GM10847 (cell line): ENCODE results near the gene ALCAM.
A peak's percentile ranks its signal among the peaks of the same experiment; 100 is the strongest.

Experiments
- POLR2A ChIP-seq: IDR thresholded peaks from 2 replicates; pipeline ENCODE4 v1.6.1; 2011; ENCODE audit not compliant: insufficient read length; ENCODE audit errors: extremely low read depth

ALCAM gene

GRCh38 chr3:105366326-105367062, at the start of gene ALCAM:
TSS of gene ALCAM (plus strand) at chr3:105366909.
- TF ChIP-seq POLR2A = peak; percentile 53

DNA sequence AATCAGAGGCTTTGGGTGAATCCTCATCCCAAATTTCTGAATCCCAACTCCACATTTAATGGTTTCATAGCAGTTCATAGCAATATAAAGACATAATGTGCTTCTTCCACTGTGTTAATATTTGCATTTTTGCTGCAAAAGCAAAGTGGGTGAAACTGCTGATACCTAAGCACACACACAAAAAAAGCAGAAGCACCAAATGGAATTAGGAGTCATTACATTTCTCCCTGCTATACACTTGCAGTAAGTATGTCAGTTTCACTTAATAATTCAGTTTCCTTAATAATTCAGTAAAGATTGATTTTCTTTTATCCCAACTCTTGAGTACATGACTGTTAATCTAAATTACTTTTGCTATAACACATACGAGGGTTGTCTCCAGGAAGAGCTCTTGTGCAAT, 48.9 kb upstream of the ALCAM start:
- no peak for TF ChIP-seq POLR2A

DNA sequence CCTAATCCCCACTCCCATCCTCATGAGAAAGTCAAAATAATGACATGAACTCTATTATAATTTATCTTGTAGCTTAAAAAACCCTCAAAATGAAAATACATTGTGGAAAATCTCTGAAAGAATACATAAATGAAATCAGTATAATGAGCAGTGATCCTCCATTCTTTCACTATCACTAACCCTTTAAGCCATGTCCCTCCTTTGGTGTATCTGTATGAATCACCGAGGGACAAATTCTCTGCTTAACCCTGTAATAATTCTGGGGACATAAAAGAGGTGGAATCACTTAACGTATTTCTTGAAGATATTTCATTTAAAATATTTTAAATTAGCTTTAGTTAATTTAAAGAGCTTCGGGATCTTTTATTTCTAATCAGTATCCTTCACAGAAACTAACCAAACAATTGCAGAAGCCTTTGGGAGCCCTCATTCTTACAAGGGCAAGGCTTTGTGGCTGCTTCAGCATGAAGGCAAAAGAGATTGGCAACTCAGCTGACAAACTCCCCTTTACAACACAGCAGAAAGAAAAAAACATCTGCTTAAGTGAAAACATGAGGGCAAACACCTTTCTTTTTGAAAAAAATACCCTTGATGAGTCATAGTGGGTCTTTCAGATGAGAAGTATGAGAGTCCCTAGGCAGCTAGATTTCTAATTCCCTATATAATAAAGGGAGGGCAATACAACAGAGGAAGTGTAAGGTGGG, 44.0 kb upstream of the ALCAM start:
- no peak for TF ChIP-seq POLR2A

GRCh38 chr3:105323274-105323599, 43.5 kb upstream of the ALCAM start:
- no peak for TF ChIP-seq POLR2A

- TF ChIP-seq POLR2A = no peak
Measured at GRCh38 chr3:105324951-105325350, 41.8 kb upstream of the ALCAM start.

DNA sequence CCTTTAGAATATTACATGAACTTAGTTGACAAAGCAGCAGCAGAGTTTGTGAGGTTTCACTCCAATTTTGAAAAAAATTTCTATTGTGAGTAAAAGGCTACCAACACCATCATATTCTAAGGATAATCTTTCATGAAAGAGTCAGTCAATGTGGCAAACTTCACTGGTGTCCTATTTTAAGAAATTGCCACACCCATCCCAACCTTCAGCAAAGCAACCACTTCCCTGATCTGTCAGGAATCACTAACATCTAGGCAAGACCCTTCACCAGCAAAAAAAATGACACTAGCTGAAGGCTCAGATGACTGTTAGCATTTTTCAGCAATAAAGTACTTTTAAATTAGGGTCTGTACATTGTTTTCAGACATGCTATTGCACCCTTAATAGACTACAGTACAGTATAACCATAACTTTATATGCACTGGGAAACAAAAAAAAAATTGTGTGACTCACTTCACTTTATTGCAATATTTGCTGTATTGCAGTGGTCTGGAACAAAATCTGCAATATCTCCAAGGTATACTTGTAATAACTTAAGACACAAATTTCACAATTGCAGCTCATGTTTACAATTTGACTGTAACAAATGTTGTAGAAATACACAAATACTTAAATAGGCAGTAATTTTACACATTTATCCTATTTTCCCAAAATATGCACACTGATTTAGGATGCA, 38.9 kb upstream of the ALCAM start:
- TF ChIP-seq POLR2A = no peak

- TF ChIP-seq POLR2A = no peak
Measured at GRCh38 chr3:105328338-105328730, 38.4 kb upstream of the ALCAM start.

DNA sequence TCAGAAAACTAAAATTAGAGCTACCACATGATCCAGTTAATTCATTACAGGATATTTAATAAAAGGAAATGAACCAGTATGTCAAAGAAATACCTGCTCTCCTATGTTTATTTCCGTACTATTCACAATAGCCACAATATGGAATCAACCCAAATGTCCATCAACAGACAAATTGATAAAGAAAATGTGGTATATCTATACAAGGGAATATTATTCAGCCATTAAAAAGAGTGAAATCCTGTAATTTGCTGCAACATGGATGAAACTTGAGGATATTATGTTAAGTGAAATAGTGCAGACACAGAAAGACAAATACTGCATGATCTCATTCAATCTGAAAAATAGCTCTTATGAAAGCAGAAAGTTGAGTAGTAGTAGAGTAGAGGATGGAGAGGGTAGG, 33.7 kb upstream of the ALCAM start:
- no peak for TF ChIP-seq POLR2A

DNA sequence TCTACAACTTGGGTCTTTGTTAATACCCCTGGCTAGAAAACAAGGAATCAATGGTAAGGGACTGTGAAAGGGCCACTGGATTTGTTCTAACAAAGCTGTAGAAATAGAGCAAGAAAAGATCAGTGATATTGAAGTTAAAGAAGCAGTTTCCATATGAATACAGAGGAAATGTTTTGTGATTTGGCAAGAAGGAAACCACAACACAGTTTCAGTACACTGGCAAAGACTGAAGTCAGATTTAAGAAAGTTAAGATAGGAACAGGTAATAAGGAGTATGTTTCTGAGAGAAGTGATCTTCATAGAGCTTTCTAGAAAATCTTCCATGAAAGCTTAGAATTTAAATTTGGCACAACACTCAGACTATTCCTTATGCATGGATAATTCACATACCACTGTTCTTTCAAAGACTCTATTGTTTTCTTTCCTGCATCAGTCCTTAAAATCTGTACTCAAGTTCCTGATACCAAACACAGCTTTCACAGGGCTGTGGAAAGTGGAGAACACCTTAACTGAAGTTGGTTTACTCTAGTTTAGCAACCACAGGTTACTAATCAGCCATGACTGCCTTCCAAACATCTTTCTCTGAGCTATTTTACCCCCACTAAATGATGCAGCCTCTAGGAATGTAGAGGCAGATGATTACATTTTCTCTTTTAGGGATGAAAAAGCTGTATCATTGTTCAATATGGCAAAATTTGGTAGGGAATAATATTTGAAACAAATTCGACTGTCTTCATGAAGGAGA, 32.4 kb upstream of the ALCAM start:
- no peak for TF ChIP-seq POLR2A

- TF ChIP-seq POLR2A = no peak
Measured at GRCh38 chr3:105339946-105340345, 26.8 kb upstream of the ALCAM start.

DNA sequence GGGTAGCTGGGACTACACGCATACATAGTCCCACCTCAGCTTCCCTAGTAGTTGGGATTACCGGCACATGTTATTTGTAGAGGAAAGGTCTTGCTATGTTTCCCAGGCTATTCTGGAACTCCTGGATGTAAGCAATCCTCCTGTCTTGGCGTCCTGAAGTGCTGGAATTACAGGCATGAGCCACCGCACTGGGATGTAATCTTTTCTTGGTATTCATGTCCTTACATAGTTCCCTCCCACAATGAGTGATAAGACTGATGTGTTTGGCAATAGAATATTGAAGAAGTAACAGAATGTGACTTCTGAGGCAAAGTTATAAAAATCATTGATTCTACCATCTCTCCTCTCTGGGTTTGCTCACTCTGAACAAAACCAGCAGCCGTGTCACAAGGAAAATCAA, 22.7 kb upstream of the ALCAM start:
- no peak for TF ChIP-seq POLR2A

DNA sequence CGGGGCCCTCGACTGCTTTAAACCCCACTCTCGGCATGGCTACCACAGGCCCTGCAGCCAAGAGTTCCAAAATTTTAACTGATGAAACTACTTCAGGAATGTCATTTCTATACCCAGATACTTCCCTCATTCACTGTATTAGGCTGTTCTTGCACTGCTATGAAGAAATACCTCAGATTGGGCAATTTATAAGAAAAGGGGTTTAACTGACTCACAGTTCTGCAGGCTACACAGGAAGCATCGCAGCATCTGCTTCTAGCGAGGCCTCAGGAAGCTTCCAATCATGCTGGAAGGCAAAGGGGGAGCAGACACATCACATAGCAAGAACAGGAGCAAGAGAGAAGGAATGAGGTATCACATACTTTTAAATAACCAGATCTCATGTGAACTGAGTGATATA, 21.6 kb upstream of the ALCAM start:
- no peak for TF ChIP-seq POLR2A

DNA sequence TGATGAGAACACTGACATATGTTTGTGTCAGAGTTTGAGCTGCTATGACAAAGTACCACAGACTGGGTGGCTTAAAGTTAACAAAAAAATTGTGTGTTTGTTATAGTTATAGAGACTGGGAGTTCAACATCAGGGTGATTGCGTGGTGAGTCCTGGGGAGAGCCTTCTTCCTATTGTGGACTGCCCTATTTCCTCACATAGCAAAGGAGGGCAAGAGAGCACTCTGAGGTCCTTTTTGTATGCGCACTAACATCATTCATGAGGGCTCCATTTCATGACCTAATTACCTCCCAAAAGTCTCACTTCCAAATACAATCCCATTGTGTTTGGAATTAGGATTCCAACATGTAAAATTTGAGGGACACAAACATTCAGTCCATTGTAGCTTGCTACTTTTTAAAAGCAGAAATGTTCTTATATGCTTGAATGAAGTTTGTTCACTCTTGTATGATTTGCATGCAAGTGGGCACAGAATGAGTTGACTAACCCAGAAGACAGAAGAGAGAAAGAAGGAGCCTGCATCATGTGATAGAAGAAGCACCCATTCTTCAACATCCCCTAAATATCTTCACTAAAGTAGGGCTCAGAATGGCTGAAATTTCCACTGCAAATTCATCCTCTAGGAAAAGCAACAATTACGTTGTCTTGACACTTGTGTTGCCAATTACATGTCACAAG, 18.9 kb upstream of the ALCAM start:
- no peak for TF ChIP-seq POLR2A

GRCh38 chr3:105348307-105348706, 18.4 kb upstream of the ALCAM start:
- TF ChIP-seq POLR2A = no peak
